Measurements from ENCODE around the gene COPB2. TPM values are rescaled to one million over a fixed set of nuclear protein-coding genes. Genes with fewer than 3 reads are reported as not detected.

COPB2 gene
- total and polyA plus RNA-seq, 2 donors (not counting 3 experiments of a cell fraction or from before 2014, with no cell fraction given), result 72.1 to 146 TPM

DNA sequence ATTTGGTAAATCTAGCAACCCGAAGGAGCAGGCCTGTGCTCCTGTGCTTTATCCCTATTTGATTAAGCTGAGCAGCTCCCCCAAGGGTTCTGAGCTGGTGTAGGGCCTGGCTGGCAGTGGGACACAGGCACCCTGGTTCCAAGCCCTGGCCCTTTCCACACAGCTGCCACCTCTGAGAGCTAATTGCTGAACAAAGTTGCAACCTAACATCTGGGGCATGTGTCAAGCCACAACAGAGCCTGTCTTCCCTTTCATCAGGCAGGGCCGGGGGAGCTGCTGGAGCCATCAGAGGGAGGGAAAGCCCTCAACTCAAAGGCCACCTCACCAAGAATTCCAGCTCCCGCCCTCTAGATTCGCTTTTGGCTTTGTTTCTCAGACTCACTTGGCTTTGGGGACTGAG is 62.7 kb downstream of the COPB2 start:
- no peak for TF ChIP-seq FOS (IDR thresholded peaks at IDR 0.05; ENCODE audit: borderline replicate concordance, insufficient read depth, low read length)
- dilution Hi-C loops (cut with MboI; ENCODE audit: extremely low pct_ligation_motif_present, low sequenced_read_pairs), result no loop called here
- H3K4me3 ChIP-seq (replicated peaks in 1 of 3; ENCODE audit: insufficient read depth in 1 of 3, low read depth in 1 of 3, low read length in 3 of 3), result no peak overlapping the region
- intact Hi-C loops (cut with micrococcal nuclease), result no loop called here
- FAIRE-seq (no peak), DNase-seq (ENCODE audit: low read depth, low spot score) (no peak)
- H3K79me2 ChIP-seq (ENCODE audit: control insufficient read depth, insufficient read depth, low read length), result no peaks in the 10 kb centered on the region
- no peak overlapping the region for H2AFZ ChIP-seq (ENCODE audit: low read depth, low read length)
- no peak overlapping the region for H3K27ac ChIP-seq (ENCODE audit: insufficient read depth, low read depth, low read length)
- no peaks in the 10 kb centered on the region for H3K36me3 ChIP-seq (ENCODE audit: control insufficient read depth in 2 of 2, extremely low read depth in 1 of 2, insufficient read depth in 2 of 2, low read length in 2 of 2)
- H3K4me1 ChIP-seq (ENCODE audit: control insufficient read depth, extremely low read depth, insufficient read depth, low read length), result peaks cover 3% of the 10 kb centered on the region
- no peaks in the 10 kb centered on the region for H3K9me3 ChIP-seq (replicated peaks; ENCODE audit: control insufficient read depth, insufficient read depth, low read length)
- no TSS peak for BruUV-seq (replicated peaks)
- no peak overlapping the region for H3K9ac ChIP-seq (replicated peaks; ENCODE audit: extremely low read depth, insufficient read depth, low read length)
- peaks cover 0 to 4% of the 10 kb centered on the region in 2 experiments for H3K27me3 ChIP-seq (ENCODE audit: control insufficient read depth in 2 of 2, insufficient read depth in 2 of 2, low read length in 2 of 2)
- no peaks in the 10 kb centered on the region for H4K20me1 ChIP-seq (replicated peaks; ENCODE audit: control insufficient read depth, extremely low read depth, insufficient read depth, low read length)
- CTCF ChIA-PET, result interaction anchor here (0.7 to 2.4 kb wide), 3 partner anchors 215 to 909 kb away, joined by 3 to 19 read pairs (median 6); no protein-coding TSS in a partner anchor
- H3K9me1 ChIP-seq (replicated peaks; ENCODE audit: control insufficient read depth, extremely low read depth, insufficient read depth, low read length), result no peaks in the 10 kb centered on the region
- no peak overlapping the region for H3K4me2 ChIP-seq (ENCODE audit: insufficient read depth, low read length)
- POLR2A ChIA-PET, result no interaction called here

DNA sequence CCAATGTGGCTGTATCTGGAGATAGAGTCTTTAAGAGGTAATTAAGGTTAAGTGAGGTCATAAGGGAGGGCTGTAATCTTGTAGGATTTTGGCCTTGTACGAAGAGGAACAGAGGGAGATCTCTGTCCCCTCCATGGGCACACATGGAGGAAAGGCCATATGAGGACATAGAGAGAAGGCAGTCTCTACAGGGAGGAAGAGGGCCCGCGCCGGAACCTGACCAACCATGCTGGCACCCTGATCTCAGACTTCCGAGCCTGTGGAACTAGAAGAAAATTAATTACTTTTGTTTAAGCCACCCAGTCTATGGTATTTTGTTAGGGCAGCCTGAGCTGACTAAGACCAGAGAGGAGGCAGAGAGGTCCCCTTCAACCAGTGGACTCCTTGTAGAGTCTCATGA is 63.3 kb downstream of the COPB2 start:
- H3K4me1 ChIP-seq (ENCODE audit: control insufficient read depth, extremely low read depth, insufficient read depth, low read length), result peaks cover 3% of the 10 kb centered on the region
- ChIA-PET POLR2A (no interaction called here), CTCF (interaction anchor here (0.7 to 2.4 kb wide), 3 partner anchors 215 to 908 kb away, joined by 3 to 19 read pairs (median 6); no protein-coding TSS in a partner anchor)
- no peaks in the 10 kb centered on the region for H3K36me3 ChIP-seq (ENCODE audit: control insufficient read depth in 2 of 2, extremely low read depth in 1 of 2, insufficient read depth in 2 of 2, low read length in 2 of 2)
- no peak overlapping the region for H3K9ac ChIP-seq (replicated peaks; ENCODE audit: extremely low read depth, insufficient read depth, low read length)
- H3K27ac ChIP-seq (ENCODE audit: insufficient read depth, low read depth, low read length), result no peak overlapping the region
- H3K4me2 ChIP-seq (ENCODE audit: insufficient read depth, low read length), result no peak overlapping the region
- FAIRE-seq (no peak), DNase-seq (ENCODE audit: low read depth, low spot score) (no peak)
- BruUV-seq (replicated peaks), result no TSS peak
- H3K9me3 ChIP-seq (replicated peaks; ENCODE audit: control insufficient read depth, insufficient read depth, low read length), result no peaks in the 10 kb centered on the region
- intact Hi-C loops (cut with micrococcal nuclease) (no loop called here), dilution Hi-C loops (cut with MboI; ENCODE audit: extremely low pct_ligation_motif_present, low sequenced_read_pairs) (no loop called here)
- no peaks in the 10 kb centered on the region for H4K20me1 ChIP-seq (replicated peaks; ENCODE audit: control insufficient read depth, extremely low read depth, insufficient read depth, low read length)
- H3K9me1 ChIP-seq (replicated peaks; ENCODE audit: control insufficient read depth, extremely low read depth, insufficient read depth, low read length), result no peaks in the 10 kb centered on the region
- H3K4me3 ChIP-seq (replicated peaks in 1 of 3; ENCODE audit: insufficient read depth in 1 of 3, low read depth in 1 of 3, low read length in 3 of 3), result no peak overlapping the region
- no peaks in the 10 kb centered on the region for H3K79me2 ChIP-seq (ENCODE audit: control insufficient read depth, insufficient read depth, low read length)
- H3K27me3 ChIP-seq (ENCODE audit: control insufficient read depth in 2 of 2, insufficient read depth in 2 of 2, low read length in 2 of 2), result no peaks in the 10 kb centered on the region
- H2AFZ ChIP-seq (ENCODE audit: low read depth, low read length), result no peak overlapping the region
- TF ChIP-seq EZH2 (IDR thresholded peaks at IDR 0.05; ENCODE audit: borderline replicate concordance, low read depth, low read length, severe bottlenecking) (no peak), POLR2A (IDR thresholded peaks at IDR 0.05; ENCODE audit: low read depth, low read length) (no peak), POLR2AphosphoS5 (IDR thresholded peaks at IDR 0.05; ENCODE audit: insufficient read depth, low read depth, low read length) (no peak), GATA2 (IDR thresholded peaks at IDR 0.05; ENCODE audit: insufficient read depth, insufficient read length, low read depth, low read length) (no peak), JUN (IDR thresholded peaks at IDR 0.05; ENCODE audit: borderline replicate concordance, insufficient read depth, insufficient read length, low read depth) (no peak), MYC (IDR thresholded peaks at IDR 0.05; ENCODE audit: low read depth, low read length) (no peak), FOS (IDR thresholded peaks at IDR 0.05; ENCODE audit: borderline replicate concordance, insufficient read depth, low read length) (no peak)
- TF ChIP-seq, protein P1, sequence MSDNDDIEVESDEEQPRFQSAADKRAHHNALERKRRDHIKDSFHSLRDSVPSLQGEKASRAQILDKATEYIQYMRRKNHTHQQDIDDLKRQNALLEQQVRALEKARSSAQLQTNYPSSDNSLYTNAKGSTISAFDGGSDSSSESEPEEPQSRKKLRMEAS (IDR thresholded peaks at IDR 0.05; ENCODE audit: insufficient read depth, insufficient read length), result no peak
- TF ChIP-seq, protein P2, sequence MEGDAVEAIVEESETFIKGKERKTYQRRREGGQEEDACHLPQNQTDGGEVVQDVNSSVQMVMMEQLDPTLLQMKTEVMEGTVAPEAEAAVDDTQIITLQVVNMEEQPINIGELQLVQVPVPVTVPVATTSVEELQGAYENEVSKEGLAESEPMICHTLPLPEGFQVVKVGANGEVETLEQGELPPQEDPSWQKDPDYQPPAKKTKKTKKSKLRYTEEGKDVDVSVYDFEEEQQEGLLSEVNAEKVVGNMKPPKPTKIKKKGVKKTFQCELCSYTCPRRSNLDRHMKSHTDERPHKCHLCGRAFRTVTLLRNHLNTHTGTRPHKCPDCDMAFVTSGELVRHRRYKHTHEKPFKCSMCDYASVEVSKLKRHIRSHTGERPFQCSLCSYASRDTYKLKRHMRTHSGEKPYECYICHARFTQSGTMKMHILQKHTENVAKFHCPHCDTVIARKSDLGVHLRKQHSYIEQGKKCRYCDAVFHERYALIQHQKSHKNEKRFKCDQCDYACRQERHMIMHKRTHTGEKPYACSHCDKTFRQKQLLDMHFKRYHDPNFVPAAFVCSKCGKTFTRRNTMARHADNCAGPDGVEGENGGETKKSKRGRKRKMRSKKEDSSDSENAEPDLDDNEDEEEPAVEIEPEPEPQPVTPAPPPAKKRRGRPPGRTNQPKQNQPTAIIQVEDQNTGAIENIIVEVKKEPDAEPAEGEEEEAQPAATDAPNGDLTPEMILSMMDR (IDR thresholded peaks at IDR 0.05; ENCODE audit: extremely low read depth in 1 of 2, insufficient read depth in 1 of 2, low read depth in 1 of 2, low read length in 2 of 2), result no peak
